Measurements from ENCODE around the gene MMP26.

MMP26 gene

DNA sequence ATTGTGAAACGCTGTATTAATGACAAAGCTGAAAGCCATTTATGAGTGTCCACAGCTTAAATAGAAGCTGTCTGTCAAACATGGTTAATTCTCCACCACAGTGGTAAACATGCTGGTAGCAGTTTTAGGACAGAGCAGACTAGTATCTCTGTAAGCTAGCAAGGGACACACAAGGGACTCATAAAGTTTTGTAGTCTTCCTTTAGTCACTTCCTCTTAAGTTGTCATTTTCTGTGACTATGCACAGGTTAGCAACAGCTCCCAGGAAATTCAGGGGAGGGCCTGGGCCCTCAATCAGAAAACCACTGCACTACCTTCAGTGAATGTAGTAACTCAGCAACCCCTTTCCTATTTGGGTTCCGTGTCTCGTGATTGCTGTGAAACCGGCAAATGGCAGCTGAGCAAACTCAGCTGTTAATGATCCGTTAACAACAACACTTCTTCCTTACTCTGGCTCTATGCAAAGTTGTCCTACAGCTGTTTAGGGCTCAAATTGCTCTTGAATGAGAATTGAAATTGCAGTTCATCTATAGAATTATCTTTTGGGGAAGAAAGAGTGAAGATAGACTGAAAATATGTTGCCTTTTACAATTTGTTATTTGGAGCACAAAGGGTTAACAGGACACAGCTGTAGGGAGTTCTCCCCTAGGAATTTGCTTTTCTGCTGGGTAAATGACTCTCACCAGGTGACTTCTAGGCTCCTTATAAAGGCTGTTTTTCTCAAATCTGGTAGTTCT, at the start of gene MMP26:
Gene MMP26 (plus strand): TSS at position 731 of the 736 bp plus-strand sequence.
- no peak for DNase-seq (ENCODE audit: low spot score)

GRCh38 chr11:4658629-4659445, 45.7 kb upstream of the MMP26 start:
- DNase-seq (ENCODE audit: low spot score): no peak

DNA sequence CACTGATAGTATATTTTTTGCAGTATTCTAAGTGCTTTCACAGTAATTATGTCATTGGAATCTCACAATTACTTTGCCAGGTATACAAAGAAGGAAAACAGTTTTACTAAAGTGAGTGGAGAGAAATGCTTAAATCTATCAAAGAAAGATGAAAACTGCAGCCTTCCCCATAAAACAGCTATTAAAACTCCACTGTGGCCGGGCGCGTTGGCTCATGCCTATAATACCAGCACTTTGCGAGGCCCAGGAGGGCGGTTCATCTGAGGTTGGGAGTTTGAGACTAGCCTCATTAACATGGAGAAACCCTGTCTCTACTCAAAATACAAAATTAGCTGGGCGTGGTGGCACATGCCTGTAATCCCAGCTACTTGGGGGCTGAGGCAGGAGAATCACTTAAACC, 41.7 kb upstream of the MMP26 start:
- DNase-seq (ENCODE audit: low spot score): no peak

DNA sequence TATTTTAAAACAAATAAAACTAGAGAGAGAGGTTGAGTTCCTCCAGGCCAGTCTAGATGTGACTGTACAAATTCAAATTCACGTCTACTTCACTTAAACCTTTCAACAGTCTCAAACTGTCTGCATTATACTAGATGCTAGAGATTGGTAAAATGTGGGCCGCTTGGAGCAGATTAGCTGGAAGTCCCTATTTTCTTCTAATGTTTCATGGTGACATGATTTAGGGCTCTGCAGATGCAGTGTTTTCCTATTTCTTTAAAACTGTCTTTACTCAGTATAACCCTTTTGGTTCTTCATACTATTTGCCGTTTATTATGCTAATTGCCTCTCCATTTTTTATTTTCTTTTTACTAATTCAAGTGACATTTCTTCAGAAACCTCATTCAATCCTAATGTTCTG, 40.4 kb upstream of the MMP26 start:
- DNase-seq (ENCODE audit: low spot score): no peak

- no peak for DNase-seq (ENCODE audit: low spot score)
Observed at GRCh38 chr11:4664786-4665185, 39.8 kb upstream of the MMP26 start.

- DNase-seq (ENCODE audit: low spot score): no peak
Observed at GRCh38 chr11:4665424-4665823, 39.2 kb upstream of the MMP26 start.

DNA sequence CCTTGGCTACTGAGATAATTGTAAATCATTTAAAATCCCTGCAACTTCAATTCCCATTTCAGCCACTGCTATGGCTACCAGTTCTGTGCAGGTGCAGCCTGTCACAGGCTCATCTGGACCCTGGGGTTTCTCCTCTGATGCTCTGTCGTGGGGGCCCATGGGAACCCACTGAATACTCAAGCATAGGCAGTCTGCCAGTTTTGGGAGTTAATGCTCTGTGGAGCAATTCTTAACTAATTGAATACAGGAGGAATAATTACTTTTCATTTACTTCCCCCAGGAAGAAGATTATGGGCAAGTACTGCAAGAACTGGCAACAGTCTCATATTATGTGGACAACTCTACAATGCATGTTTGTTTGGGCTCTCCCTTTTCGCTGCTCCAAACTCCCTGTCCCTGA, 32.8 kb upstream of the MMP26 start:
- DNase-seq (ENCODE audit: low spot score): no peak

- no peak for DNase-seq (ENCODE audit: low spot score)
Observed at GRCh38 chr11:4672470-4672869, 32.1 kb upstream of the MMP26 start.

DNA sequence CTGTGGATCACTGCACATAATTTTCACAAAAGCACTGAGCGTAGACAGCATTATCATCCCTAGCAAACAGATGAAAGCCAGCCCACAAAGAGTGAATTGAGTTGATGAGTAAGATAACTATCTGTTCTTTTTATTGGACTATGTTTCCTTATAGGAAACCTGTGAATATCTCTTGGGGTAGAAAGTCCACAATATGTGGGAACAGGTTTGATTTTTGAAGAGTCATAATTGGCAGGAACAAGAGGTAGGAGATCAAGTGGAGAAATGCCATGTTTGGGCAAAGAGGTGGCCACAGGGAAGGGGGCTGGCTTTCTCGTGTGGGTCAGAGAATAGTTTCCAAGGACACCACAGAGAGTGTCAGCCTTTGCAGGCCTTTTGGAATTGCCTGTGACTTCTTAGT, 30.8 kb upstream of the MMP26 start:
- DNase-seq (ENCODE audit: low spot score): no peak

DNA sequence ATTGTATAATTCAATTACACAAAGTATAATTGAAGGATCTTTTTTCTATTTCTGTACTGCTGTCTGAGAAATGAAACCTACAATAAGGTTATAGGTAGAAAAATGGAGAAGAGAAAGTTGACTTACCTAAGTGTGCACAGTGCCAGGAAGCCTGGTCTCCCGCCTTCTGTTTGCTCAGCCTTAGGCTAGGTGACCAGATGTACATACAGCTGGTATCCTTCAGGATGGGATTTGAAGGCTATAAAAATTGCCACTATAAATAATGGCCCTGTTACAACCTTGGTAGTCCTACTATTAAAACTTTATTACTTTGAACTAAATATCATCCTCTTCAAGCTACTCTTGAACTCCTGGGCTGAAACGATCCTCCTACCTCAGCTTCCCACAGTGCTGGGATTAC, 26.6 kb upstream of the MMP26 start:
- DNase-seq (ENCODE audit: low spot score): no peak

DNA sequence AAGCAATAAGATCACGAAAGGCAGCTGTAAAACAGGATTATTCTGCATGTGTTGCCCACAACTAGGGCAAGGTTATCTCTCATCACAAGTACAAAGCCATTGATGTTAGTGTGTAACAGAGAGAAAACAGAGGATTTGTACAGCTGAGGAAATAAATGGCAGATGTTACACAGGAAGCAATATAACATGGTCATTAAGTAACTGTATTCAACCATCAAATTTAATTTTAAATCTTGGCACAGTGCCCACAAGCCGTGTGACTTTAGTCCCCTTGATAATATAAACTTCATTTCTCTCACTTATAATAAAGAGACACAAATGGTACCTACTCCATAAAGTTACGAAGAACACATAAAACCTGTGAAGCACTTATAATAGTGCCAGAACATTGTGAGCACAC, 24.2 kb upstream of the MMP26 start:
- DNase-seq (ENCODE audit: low spot score): no peak

GRCh38 chr11:4682623-4683419, 21.8 kb upstream of the MMP26 start:
- no peak for DNase-seq (ENCODE audit: low spot score)

DNA sequence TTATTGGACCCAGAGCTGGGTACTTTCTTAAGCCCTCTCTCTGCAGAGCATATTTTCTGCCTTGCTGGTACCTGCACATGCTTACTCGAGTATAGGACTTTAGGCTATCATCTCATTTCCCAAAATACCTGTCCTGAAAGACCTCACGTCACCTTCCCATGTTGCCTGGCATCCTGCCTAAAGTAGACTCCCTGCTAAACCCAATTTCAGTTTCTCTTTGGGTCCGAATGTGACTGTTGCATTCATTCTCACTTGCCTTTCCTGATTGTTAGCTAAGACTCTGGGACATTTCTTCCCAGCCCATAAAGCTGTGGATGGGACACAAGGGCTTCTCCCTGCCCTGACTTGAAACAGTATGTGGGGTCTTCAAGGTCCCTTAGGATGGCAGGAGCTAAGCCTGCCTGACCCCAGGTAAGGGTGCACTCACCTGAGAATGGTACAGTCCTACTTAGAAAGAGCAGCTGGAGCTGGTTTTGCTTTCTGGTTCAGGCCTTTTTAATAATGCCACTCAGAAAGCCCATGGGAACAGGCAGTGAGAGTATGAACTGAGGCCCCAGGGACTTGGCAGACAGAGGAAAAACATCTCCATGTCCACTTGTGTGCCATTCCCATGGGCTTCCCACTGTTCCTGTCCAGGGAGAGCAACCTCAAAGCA, 19.8 kb upstream of the MMP26 start:
- no peak for DNase-seq (ENCODE audit: low spot score)

DNA sequence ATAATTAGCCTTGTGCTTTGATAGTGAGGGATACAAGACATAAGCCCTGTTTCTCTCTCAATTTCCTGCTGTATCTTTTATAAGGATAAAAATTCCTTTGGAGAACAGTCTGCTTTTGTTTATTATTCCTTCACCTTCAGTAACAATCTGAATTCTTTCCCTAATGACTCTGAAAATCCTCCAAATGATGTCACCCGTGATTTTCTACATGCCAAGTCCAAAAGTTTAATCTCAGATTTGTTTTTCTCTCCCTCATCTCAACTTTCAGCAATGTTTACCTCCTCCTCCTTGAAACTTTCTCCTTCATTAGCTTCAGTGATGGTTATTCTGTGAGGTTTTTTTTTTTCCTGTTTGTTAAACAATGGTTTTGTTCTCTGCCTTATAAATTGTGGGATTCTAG, 9.1 kb upstream of the MMP26 start:
- DNase-seq (ENCODE audit: low spot score): no peak

GRCh38 chr11:4697585-4697984, 7.0 kb upstream of the MMP26 start, which contains the start of gene OR51E2:
TSS of gene OR51E2 (minus strand) at chr11:4697853. CDS start at chr11:4682711, 15,142 bp downstream.
- DNase-seq (ENCODE audit: low spot score): no peak

DNA sequence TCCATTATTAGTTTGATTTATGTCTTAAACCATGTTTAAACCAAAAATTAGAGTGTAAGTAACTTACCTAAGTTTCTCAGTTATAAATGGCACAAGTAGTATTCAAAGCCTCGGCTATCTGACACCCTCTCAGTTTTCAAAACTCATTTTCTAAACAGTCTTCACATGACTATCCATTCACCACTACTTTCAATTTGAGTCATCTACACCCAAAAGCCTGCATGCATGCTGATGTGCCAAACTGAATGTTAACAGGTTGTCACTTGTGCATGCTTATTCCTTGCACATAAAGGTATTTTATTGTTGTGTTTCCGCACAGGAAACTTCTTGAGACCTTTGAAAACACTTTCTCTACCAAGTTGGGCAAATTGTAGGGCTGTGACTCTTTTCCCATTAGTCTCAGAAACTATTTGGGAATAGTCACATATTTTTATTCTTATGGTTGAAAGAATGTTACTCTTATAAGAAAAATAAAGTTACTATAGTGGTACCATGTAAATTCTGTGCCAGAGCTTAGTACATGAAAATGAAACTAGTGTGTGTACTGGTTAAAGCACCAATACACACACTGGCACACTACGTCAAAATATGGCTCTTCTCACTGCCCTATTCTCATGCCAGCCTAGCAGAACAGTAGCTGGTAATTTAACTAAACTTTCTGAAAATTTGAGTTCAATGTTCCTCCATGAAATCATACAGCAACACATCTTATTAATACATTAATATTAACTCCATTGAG, 4.7 kb upstream of the MMP26 start:
- no peak for DNase-seq (ENCODE audit: low spot score)

GRCh38 chr11:4700436-4700820, 4.2 kb upstream of the MMP26 start:
- no peak for DNase-seq (ENCODE audit: low spot score)

- DNase-seq (ENCODE audit: low spot score): no peak
Observed at GRCh38 chr11:4704790-4705334, 278 bp downstream of the MMP26 start.

DNA sequence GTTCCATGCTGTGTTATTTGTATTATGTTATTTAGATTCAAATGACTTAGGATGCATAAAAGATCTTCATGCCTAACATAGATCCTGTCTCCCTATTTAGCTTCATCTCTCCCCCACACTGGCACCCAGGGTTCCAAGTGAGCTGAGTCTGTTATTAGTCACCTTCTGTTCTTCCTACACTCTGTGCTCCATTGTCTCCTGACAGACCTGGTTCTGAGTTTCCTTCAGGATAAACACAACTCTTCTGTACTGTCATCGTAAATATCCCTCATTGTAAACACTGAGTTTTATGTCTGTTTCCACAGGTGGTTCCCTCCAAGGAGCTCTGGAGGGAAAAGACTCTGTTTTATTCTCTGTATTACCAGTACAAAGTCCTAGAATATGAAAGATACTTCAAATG, 8.7 kb downstream of the MMP26 start:
- no peak for DNase-seq (ENCODE audit: low spot score)

GRCh38 chr11:4714300-4714699, 9.7 kb downstream of the MMP26 start:
- no peak for DNase-seq (ENCODE audit: low spot score)

Data from D341Med (cell line).